Activated B cell treated with CpG ODN at 0.5 μM for 24 hours (primary cell): Measurements from ENCODE around the gene DCDC2. TPM values are rescaled to one million over a fixed set of nuclear protein-coding genes. Genes with fewer than 3 reads are reported as not detected.

Source experiments
- ATAC-seq: fragments of 200-7000 bp; cut with Tn5 transposase; one replicate; pipeline ENCODE4 v1.10.0; 2021; ENCODE audit warnings: low read depth, mild to moderate bottlenecking, moderate library complexity
- CTCF ChIA-PET: fragments of 350-600 bp; sonication (Branson Sonifier 250); formaldehyde crosslinking; loops from one replicate; lab custom pipeline; 2021; ENCODE audit warnings: antibody characterized with exemption; lab: Charles Lee
- POLR2A ChIA-PET: fragments of 350-600 bp; sonication (Branson Sonifier 250); formaldehyde crosslinking; loops from one replicate; lab custom pipeline; 2021; ENCODE audit warnings: antibody characterized with exemption; lab: Charles Lee
- DNase-seq: peaks from one replicate; pipeline ENCODE4 v3.0.0; 2022
- H3K27ac Mint-ChIP-seq: one replicate; pipeline ENCODE4 v1.8.0; 2020; ENCODE audit warnings: mixed read lengths
- H3K27me3 Mint-ChIP-seq: one replicate; pipeline ENCODE4 v1.8.0; 2021; ENCODE audit warnings: mixed read lengths
- H3K36me3 Mint-ChIP-seq: one replicate; pipeline ENCODE4 v1.8.0; 2021; ENCODE audit warnings: low read depth, mixed read lengths
- H3K4me1 Mint-ChIP-seq: one replicate; pipeline ENCODE4 v1.8.0; 2021; ENCODE audit warnings: mixed read lengths
- H3K4me3 Mint-ChIP-seq: one replicate; pipeline ENCODE4 v1.8.0; 2020; ENCODE audit warnings: mild to moderate bottlenecking, mixed read lengths
- H3K9me3 Mint-ChIP-seq: one replicate; pipeline ENCODE4 v1.8.0; 2020; ENCODE audit warnings: mixed read lengths
- intact Hi-C: fragments of 100-400 bp; cut with micrococcal nuclease; formaldehyde crosslinking; loops from one replicate; pipeline ENCODE4 v1.15.1; 2024
- total RNA-seq: library from RNA; stranded (reverse); gene quantifications from 2 replicates; pipeline ENCODE4 v1.2.3, GENCODE V29; 2022
- TF ChIP-seq, protein P1 (sequence below): fragments of 200-600 bp; IDR thresholded peaks from one replicate; pipeline ENCODE4 v1.8.0; 2022; ENCODE audit warnings: antibody characterized with exemption, mild to moderate bottlenecking

The DCDC2 gene
- total RNA-seq, 1 donor from 2014 or later = not detected

DNA sequence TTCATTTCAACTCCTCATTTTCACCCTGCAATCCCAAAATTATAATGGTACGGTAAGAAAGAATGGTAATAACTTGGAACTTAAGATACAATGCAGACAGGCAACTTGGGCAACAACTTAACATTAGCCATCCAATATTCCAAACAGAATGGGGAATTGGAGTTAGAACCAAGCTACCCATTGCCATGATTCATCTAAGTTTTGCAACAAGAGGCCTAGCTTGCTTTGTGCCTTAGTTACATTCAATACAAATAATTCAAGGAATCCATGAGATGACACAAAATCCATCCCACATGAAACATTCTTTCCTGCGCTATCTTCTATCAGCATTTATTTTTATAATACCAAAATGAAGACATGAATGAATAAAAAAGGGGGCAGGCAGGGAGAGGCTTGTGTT lies 28.4 kb downstream of the DCDC2 start:
- POLR2A ChIA-PET = no interaction called here
- intact Hi-C loops = no loop called here
- Mint-ChIP-seq H3K9me3 (no peaks in the 10 kb centered on the region), H3K27ac (no peak overlapping the region), H3K4me1 (no peaks in the 10 kb centered on the region), H3K27me3 (peaks cover 19% of the 10 kb centered on the region), H3K36me3 (no peaks in the 10 kb centered on the region), H3K4me3 (no peak overlapping the region)
- DNase-seq (no peak), ATAC-seq (no peak)
- TF ChIP-seq, protein P1, sequence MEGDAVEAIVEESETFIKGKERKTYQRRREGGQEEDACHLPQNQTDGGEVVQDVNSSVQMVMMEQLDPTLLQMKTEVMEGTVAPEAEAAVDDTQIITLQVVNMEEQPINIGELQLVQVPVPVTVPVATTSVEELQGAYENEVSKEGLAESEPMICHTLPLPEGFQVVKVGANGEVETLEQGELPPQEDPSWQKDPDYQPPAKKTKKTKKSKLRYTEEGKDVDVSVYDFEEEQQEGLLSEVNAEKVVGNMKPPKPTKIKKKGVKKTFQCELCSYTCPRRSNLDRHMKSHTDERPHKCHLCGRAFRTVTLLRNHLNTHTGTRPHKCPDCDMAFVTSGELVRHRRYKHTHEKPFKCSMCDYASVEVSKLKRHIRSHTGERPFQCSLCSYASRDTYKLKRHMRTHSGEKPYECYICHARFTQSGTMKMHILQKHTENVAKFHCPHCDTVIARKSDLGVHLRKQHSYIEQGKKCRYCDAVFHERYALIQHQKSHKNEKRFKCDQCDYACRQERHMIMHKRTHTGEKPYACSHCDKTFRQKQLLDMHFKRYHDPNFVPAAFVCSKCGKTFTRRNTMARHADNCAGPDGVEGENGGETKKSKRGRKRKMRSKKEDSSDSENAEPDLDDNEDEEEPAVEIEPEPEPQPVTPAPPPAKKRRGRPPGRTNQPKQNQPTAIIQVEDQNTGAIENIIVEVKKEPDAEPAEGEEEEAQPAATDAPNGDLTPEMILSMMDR = no peak
- CTCF ChIA-PET = no interaction called here

DNA sequence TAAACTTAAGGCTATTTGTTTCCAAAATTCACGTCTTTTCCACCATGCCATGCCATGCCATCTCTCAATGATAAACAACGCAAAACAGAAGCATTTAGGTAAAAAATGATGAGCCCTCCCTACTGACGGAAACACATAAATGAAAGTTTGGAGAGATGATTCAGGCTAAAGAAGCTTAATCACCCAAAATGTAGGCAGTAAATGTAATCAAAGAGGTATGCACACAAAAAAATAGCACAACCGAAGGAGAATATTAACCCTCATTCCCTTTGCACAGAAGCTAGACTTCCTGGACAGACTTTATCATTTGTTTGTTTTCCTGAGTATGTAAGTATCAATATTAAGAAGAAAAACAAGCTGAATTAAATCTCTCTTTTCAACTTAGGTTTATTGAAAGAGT lies 28.8 kb downstream of the DCDC2 start:
- Mint-ChIP-seq H3K4me3 (no peak overlapping the region), H3K4me1 (no peaks in the 10 kb centered on the region), H3K27me3 (peaks cover 19% of the 10 kb centered on the region), H3K9me3 (no peaks in the 10 kb centered on the region), H3K36me3 (no peaks in the 10 kb centered on the region), H3K27ac (no peak overlapping the region)
- ChIA-PET POLR2A (no interaction called here), CTCF (no interaction called here)
- intact Hi-C loops = no loop called here
- TF ChIP-seq, protein P1 = no peak
- ATAC-seq (no peak), DNase-seq (no peak)

DNA sequence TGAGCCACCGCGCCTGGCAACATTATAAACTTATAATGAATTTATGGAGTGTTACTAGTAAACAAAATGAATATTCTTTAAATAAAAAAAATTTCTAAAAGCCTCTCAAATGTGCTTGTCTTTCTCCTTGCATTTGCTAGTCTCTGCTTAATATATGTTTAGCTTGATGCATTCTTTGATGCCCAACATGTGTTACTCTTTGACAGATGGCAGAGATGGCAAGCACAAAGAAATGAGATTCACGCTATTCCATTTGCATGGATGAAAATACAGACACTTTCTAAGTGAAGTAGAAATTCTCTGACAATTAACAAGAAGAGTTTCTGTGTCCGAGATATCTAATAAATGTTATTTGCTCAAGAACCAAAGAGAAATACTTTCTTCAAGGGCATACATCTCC lies 30.1 kb downstream of the DCDC2 start:
- ATAC-seq (no peak), DNase-seq (no peak)
- H3K4me1 Mint-ChIP-seq = no peaks in the 10 kb centered on the region
- H3K9me3 Mint-ChIP-seq = no peaks in the 10 kb centered on the region
- intact Hi-C loops = no loop called here
- no peak overlapping the region for H3K4me3 Mint-ChIP-seq
- H3K27ac Mint-ChIP-seq = no peak overlapping the region
- no peaks in the 10 kb centered on the region for H3K36me3 Mint-ChIP-seq
- POLR2A ChIA-PET = no interaction called here
- peaks cover 19% of the 10 kb centered on the region for H3K27me3 Mint-ChIP-seq
- TF ChIP-seq, protein P1 = no peak
- CTCF ChIA-PET = no interaction called here

DNA sequence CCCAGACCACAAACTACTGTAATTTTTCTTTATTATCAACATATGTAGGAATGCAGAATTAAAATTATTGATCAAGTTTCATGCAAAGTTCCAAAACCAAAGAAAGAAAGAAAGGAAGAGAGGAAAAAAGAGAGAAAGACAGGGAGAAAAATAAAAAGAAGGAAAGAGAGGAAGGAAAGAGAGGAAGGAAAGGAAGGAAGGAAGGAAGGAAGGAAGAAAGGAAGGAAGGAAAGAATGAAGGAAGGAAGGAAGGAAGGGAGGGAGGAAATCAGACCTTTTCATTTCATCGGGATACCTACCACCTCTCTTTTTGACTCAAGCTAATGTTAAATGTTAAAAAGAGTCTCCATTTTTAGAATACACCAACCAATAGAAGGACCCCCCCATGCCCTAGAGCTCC lies 31.9 kb downstream of the DCDC2 start:
- no peaks in the 10 kb centered on the region for H3K9me3 Mint-ChIP-seq
- DNase-seq = no peak
- CTCF ChIA-PET = no interaction called here
- no peak overlapping the region for H3K4me3 Mint-ChIP-seq
- TF ChIP-seq, protein P1 = no peak
- intact Hi-C loops = no loop called here
- no peak for ATAC-seq
- H3K27ac Mint-ChIP-seq = no peak overlapping the region
- POLR2A ChIA-PET = no interaction called here
- no peaks in the 10 kb centered on the region for H3K4me1 Mint-ChIP-seq
- H3K27me3 Mint-ChIP-seq = peaks cover 19% of the 10 kb centered on the region
- no peaks in the 10 kb centered on the region for H3K36me3 Mint-ChIP-seq

DNA sequence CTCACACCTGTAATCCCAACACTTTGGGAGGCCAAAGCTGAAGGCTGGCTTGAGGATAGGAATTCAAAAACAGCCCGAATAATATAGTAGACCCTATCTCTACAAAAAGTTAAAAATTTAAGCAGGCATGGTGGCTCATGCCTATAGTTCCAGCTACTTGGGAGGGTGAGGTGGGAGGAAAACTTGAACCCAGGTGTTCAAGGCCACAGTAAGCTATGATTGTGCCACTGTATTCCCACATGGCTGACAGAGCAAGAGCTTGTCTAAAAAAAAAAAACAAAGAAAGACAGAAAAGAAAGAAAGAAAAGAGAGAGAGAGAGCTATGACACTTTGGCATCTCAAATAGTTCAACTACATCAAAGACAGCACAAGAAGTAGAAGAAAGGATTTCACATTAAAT lies 33.2 kb downstream of the DCDC2 start:
- Mint-ChIP-seq H3K36me3 (no peaks in the 10 kb centered on the region), H3K27ac (no peak overlapping the region), H3K4me1 (no peaks in the 10 kb centered on the region), H3K27me3 (peaks cover 15% of the 10 kb centered on the region), H3K9me3 (no peaks in the 10 kb centered on the region), H3K4me3 (no peak overlapping the region)
- CTCF ChIA-PET = no interaction called here
- TF ChIP-seq, protein P1 = no peak
- intact Hi-C loops = no loop called here
- no peak for ATAC-seq
- POLR2A ChIA-PET = interaction anchor here (0.7 kb wide), 1 partner anchor 163 kb away, joined by 5 read pairs; no protein-coding TSS in a partner anchor
- no peak for DNase-seq
